Measurements from ENCODE around the gene RNU1-4. TPM values are rescaled to one million over a fixed set of nuclear protein-coding genes. Genes with fewer than 3 reads are reported as not detected.
A peak's percentile ranks its signal among the peaks of the same experiment; 100 is the strongest.
"Not testable (repeated sequence)": the region's sequence is repeated elsewhere in the genome, so short reads cannot be mapped to it uniquely, and the experiment has no call there.

The RNU1-4 gene
- not detected in 2 replicates for polyA plus RNA-seq (2012; rRNA removed)
- not detected in 2 replicates for polyA plus RNA-seq (2012; cell fraction: cytosol; rRNA removed)
- polyA plus RNA-seq (2012; cell fraction: nucleus; rRNA removed), result not detected in 2 replicates

GRCh38 chr1:16740047-16740964 is at the start of gene RNU1-4:
TSS of gene RNU1-4 (plus strand) at chr1:16740516.
- DNase-seq; H3K9ac ChIP-seq; POLR2A ChIA-PET; H3K27ac ChIP-seq (ENCODE audit: low read depth in 2 of 2, low read length in 1 of 2); H3K79me2 ChIP-seq (ENCODE audit: insufficient read depth); H3K4me3 ChIP-seq (ENCODE audit: low read depth in 2 of 2, low read length in 1 of 2); H3K9me2 ChIP-seq; H3K9me3 ChIP-seq; H3K27me3 ChIP-seq (ENCODE audit: insufficient read depth); H2AFZ ChIP-seq (ENCODE audit: low read depth); H3K4me2 ChIP-seq; H4K20me1 ChIP-seq (ENCODE audit: insufficient read depth); H3F3A ChIP-seq (replicated peaks; ENCODE audit: insufficient read depth); H3K4me1 ChIP-seq (ENCODE audit: control insufficient read depth in 1 of 2, insufficient read depth in 2 of 2, low read depth in 1 of 2, low read length in 1 of 2); H3K36me3 ChIP-seq (replicated peaks in 1 of 2; ENCODE audit: control insufficient read depth in 1 of 2, insufficient read depth in 2 of 2, low read length in 1 of 2); CTCF ChIA-PET: not testable (repeated sequence)
- WGBS (ENCODE audit: low lambda C conversion rate), result no CpG with 5 or more reads among the region's 46 CpGs

- POLR2A ChIA-PET; H3K4me1 ChIP-seq (ENCODE audit: control insufficient read depth in 1 of 2, insufficient read depth in 2 of 2, low read depth in 1 of 2, low read length in 1 of 2); H2AFZ ChIP-seq (ENCODE audit: low read depth); H3K9me3 ChIP-seq; H3K79me2 ChIP-seq (ENCODE audit: insufficient read depth); H3K27ac ChIP-seq (ENCODE audit: low read depth in 2 of 2, low read length in 1 of 2); H3K27me3 ChIP-seq (ENCODE audit: insufficient read depth); H3K4me2 ChIP-seq; H3K9ac ChIP-seq; H4K20me1 ChIP-seq (ENCODE audit: insufficient read depth); H3K9me2 ChIP-seq; H3K36me3 ChIP-seq (replicated peaks in 1 of 2; ENCODE audit: control insufficient read depth in 1 of 2, insufficient read depth in 2 of 2, low read length in 1 of 2); DNase-seq; H3F3A ChIP-seq (replicated peaks; ENCODE audit: insufficient read depth); H3K4me3 ChIP-seq (ENCODE audit: low read depth in 2 of 2, low read length in 1 of 2): not testable (repeated sequence)
- CTCF ChIA-PET, result interaction anchor here (1.4 to 1.5 kb wide), 2 partner anchors 12 to 17 kb away, joined by 4 to 7 read pairs; no protein-coding TSS in a partner anchor
- WGBS (ENCODE audit: low lambda C conversion rate), result 84% methylated on average over 6 of the region's 13 CpGs
These were observed 49.2 kb upstream of the RNU1-4 start for GRCh38 chr1:16690971-16691682.

DNA sequence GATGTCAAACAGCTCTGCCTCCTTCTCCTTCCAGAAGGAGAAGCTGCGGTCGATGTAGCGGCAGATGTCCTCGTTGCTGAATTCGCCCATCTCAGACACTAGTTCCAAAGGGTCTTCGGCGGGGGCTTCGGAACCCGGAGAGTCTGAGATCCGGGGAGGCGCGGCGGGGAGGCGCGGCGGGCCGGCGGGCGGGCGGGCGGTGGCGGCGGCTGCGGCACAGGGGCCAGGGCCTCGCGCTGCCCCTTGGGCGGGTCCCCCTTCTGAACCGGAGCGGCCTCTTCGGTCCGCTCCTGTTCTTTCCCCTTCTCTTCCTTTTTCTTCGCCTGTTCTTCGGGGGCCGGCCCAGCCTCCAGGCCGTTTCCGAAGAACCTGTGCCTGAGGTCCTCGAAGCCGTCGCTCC is 48.0 kb upstream of the RNU1-4 start:
- H2AFZ ChIP-seq (ENCODE audit: low read depth); H3K4me3 ChIP-seq (ENCODE audit: low read depth in 2 of 2, low read length in 1 of 2); H3K4me1 ChIP-seq (ENCODE audit: control insufficient read depth in 1 of 2, insufficient read depth in 2 of 2, low read depth in 1 of 2, low read length in 1 of 2); H3K27me3 ChIP-seq (ENCODE audit: insufficient read depth); H3F3A ChIP-seq (replicated peaks; ENCODE audit: insufficient read depth); H3K9me3 ChIP-seq; H3K9me2 ChIP-seq; H3K9ac ChIP-seq; H3K79me2 ChIP-seq (ENCODE audit: insufficient read depth); H4K20me1 ChIP-seq (ENCODE audit: insufficient read depth); POLR2A ChIA-PET; H3K4me2 ChIP-seq; H3K27ac ChIP-seq (ENCODE audit: low read depth in 2 of 2, low read length in 1 of 2); H3K36me3 ChIP-seq (replicated peaks in 1 of 2; ENCODE audit: control insufficient read depth in 1 of 2, insufficient read depth in 2 of 2, low read length in 1 of 2): not testable (repeated sequence)
- 95% methylated on average over 19 of the region's 39 CpGs for WGBS (ENCODE audit: low lambda C conversion rate)
- CTCF ChIA-PET, result interaction anchor here (1.2 to 1.4 kb wide), 2 partner anchors 10 to 68 kb away, joined by 4 to 5 read pairs; no protein-coding TSS in a partner anchor
- peak; percentile 17 for DNase-seq

DNA sequence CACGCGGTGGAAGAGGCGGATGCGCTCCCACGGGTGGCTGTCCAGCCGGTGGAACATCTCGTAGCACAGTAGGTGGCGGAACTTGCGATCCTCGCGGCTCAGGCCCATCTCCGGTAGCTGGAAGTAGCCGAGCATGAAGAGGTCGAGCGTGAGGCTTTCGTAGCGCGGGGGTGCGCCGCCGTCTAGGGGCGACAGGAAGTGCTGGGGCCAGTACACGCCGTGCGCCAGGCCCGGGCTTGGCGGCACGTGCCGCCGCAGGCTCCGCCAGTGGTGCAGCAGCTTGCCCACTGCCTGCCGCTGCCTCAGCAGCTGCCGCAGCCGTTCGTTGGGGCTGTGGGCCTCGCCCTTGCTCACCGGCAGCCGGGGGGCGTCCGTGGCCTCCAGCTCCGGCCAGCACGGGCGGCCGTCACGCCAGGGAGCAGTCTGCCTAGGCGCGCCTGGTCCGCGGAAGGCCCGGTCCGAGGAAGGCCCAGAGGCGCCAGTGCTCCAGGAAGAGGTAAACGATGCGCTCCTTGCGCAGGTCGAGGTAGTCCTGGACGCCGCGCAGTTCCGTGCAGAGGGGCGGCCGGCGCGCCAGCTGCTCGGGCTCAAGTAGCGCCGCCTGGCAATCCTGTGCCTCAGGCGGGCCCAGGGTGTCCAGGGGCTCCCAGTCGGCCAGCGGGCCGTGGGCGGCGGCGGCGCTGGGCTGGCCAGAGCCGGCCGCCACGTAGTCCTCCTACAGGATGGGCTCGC is 47.4 kb upstream of the RNU1-4 start:
- CTCF ChIA-PET, result interaction anchor here (0.6 to 2.2 kb wide), 7 partner anchors 9 to 127 kb away, joined by 3 to 8 read pairs (median 5); no protein-coding TSS in a partner anchor
- H3K36me3 ChIP-seq (replicated peaks in 1 of 2; ENCODE audit: control insufficient read depth in 1 of 2, insufficient read depth in 2 of 2, low read length in 1 of 2); H3K9me2 ChIP-seq; H3K27ac ChIP-seq (ENCODE audit: low read depth in 2 of 2, low read length in 1 of 2); H2AFZ ChIP-seq (ENCODE audit: low read depth); H3K4me1 ChIP-seq (ENCODE audit: control insufficient read depth in 1 of 2, insufficient read depth in 2 of 2, low read depth in 1 of 2, low read length in 1 of 2); H3K4me3 ChIP-seq (ENCODE audit: low read depth in 2 of 2, low read length in 1 of 2); POLR2A ChIA-PET; DNase-seq; H3F3A ChIP-seq (replicated peaks; ENCODE audit: insufficient read depth); H4K20me1 ChIP-seq (ENCODE audit: insufficient read depth); H3K9me3 ChIP-seq; H3K27me3 ChIP-seq (ENCODE audit: insufficient read depth); H3K79me2 ChIP-seq (ENCODE audit: insufficient read depth); H3K4me2 ChIP-seq; H3K9ac ChIP-seq: not testable (repeated sequence)
- 79% methylated on average over 13 of the region's 79 CpGs for WGBS (ENCODE audit: low lambda C conversion rate)

- not testable (repeated sequence) for H3F3A ChIP-seq (replicated peaks; ENCODE audit: insufficient read depth); H2AFZ ChIP-seq (ENCODE audit: low read depth); H3K79me2 ChIP-seq (ENCODE audit: insufficient read depth); H3K9ac ChIP-seq; H3K4me3 ChIP-seq (ENCODE audit: low read depth in 2 of 2, low read length in 1 of 2); H4K20me1 ChIP-seq (ENCODE audit: insufficient read depth); DNase-seq; H3K9me3 ChIP-seq; H3K9me2 ChIP-seq; H3K4me1 ChIP-seq (ENCODE audit: control insufficient read depth in 1 of 2, insufficient read depth in 2 of 2, low read depth in 1 of 2, low read length in 1 of 2); H3K27ac ChIP-seq (ENCODE audit: low read depth in 2 of 2, low read length in 1 of 2); H3K36me3 ChIP-seq (replicated peaks in 1 of 2; ENCODE audit: control insufficient read depth in 1 of 2, insufficient read depth in 2 of 2, low read length in 1 of 2); H3K4me2 ChIP-seq; H3K27me3 ChIP-seq (ENCODE audit: insufficient read depth)
- POLR2A ChIA-PET, result interaction anchor here (0.5 to 1.2 kb wide), 3 partner anchors 11 to 211 kb away, joined by 3 to 4 read pairs (median 3); no protein-coding TSS in a partner anchor
- WGBS (ENCODE audit: low lambda C conversion rate), result 17% methylated on average over 15 of the region's 96 CpGs
- CTCF ChIA-PET, result interaction anchor here (0.6 to 2.2 kb wide), 8 partner anchors 9 to 128 kb away, joined by 3 to 8 read pairs (median 4); no protein-coding TSS in a partner anchor
These were observed 46.6 kb upstream of the RNU1-4 start for GRCh38 chr1:16693449-16694307.

Data from SK-N-SH (cell line).